ENCODE data around the gene BPI. TPM values are rescaled to one million over a fixed set of nuclear protein-coding genes. Genes with fewer than 3 reads are reported as not detected.
"Not testable (repeated sequence)": the region's sequence is repeated elsewhere in the genome, so short reads cannot be mapped to it uniquely, and the experiment has no call there.

BPI gene
- total RNA-seq, 2 experiments from 2014 or later, result not detected

DNA sequence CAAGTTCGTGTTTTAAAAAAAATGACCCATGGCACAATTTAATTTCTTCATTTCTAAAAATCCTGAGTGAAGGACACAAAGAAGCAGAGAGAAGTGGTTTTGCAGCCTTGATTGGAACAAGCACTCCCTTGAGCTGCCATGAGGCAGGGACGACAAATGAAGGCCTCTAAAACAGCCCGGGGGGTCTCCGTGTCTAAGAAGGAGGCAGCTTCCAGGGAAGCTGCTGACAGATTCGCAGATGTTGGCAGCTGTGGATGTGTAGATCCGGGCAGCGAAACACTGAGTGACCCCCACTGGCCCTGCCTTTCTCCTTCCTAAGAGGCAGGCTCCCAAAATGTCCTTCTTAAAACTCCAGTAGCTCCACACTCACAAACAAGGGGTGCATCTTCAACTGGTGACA is 32.8 kb downstream of the BPI start:
- Histone ChIP-seq H3K9me2 (ENCODE audit: insufficient read depth, low read length) (no peaks in the 10 kb centered on the region), H3K9me3 (ENCODE audit: low read length) (no peaks in the 10 kb centered on the region; the same call in 1 of the 2 replicates), H3K4me3 (ENCODE audit: low read depth, low read length, poor library complexity, severe bottlenecking) (no peak overlapping the region), H3K79me2 (ENCODE audit: insufficient read depth, low read depth, low read length) (no peaks in the 10 kb centered on the region), H3K27ac (ENCODE audit: low read depth, low read length, poor library complexity, severe bottlenecking) (no peak overlapping the region), H4K20me1 (ENCODE audit: insufficient read depth, low read length) (no peaks in the 10 kb centered on the region), H3K4me2 (ENCODE audit: low read length) (no peak overlapping the region), H3K4me1 (ENCODE audit: insufficient read depth, low read length, poor library complexity, severe bottlenecking) (no peaks in the 10 kb centered on the region), H2AFZ (ENCODE audit: low read length) (no peak overlapping the region), H3K36me3 (ENCODE audit: insufficient read depth, low read length) (no peaks in the 10 kb centered on the region)
- CTCF ChIA-PET (ENCODE audit: unreplicated experiment), result no interaction called here
- BruUV-seq (replicated peaks), result no TSS peak
- intact Hi-C loops (cut with micrococcal nuclease; ENCODE audit: unreplicated experiment), result no loop called here
- no peak for DNase-seq (ENCODE audit: low spot score)
- POLR2A ChIA-PET, result interaction anchor here (0.7 kb wide), 1 partner anchor 359 kb away, joined by 4 read pairs; no protein-coding TSS in a partner anchor
- TF ChIP-seq, protein P1, sequence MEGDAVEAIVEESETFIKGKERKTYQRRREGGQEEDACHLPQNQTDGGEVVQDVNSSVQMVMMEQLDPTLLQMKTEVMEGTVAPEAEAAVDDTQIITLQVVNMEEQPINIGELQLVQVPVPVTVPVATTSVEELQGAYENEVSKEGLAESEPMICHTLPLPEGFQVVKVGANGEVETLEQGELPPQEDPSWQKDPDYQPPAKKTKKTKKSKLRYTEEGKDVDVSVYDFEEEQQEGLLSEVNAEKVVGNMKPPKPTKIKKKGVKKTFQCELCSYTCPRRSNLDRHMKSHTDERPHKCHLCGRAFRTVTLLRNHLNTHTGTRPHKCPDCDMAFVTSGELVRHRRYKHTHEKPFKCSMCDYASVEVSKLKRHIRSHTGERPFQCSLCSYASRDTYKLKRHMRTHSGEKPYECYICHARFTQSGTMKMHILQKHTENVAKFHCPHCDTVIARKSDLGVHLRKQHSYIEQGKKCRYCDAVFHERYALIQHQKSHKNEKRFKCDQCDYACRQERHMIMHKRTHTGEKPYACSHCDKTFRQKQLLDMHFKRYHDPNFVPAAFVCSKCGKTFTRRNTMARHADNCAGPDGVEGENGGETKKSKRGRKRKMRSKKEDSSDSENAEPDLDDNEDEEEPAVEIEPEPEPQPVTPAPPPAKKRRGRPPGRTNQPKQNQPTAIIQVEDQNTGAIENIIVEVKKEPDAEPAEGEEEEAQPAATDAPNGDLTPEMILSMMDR (conservative IDR thresholded peaks at IDR 0.05; ENCODE audit: low read length), result no peak
- TF ChIP-seq EZH2phosphoT487 (IDR thresholded peaks at IDR 0.05; ENCODE audit: borderline replicate concordance, low read depth, low read length), result no peak

DNA sequence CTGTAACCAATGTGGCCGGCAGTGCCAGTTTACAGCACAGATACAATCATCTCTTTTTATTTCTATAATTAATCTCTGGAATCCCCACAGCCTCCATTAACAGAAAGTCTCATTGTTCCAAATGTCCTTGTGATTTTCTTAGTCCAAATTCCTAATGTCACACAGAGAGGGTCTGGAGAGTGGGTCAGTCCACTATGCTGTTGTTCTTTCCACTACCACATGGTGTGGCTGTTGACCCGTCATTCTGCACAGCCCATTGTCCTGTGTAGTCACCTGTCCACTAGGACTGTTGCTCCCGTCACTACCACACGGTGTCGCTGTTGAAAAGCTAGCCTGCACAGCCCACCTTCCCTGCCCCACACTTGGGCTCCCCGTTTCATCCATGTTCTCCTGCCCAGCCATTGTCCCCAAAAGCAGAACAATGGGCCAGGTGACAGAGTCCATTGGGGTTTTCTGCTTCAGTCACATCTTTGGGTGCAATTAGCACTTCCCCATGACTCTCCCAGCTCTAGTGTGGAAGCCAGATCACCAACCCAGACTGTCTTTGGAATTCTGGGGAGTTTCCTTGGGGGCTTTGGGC is 33.7 kb downstream of the BPI start:
- no TSS peak for BruUV-seq (replicated peaks)
- ChIA-PET CTCF (ENCODE audit: unreplicated experiment) (no interaction called here), POLR2A (interaction anchor here (0.7 kb wide), 1 partner anchor 358 kb away, joined by 4 read pairs; no protein-coding TSS in a partner anchor)
- H3K4me1 ChIP-seq (ENCODE audit: insufficient read depth, low read length, poor library complexity, severe bottlenecking), result no peaks in the 10 kb centered on the region
- no peak overlapping the region for H3K4me3 ChIP-seq (ENCODE audit: low read depth, low read length, poor library complexity, severe bottlenecking)
- H3K27ac ChIP-seq (ENCODE audit: low read depth, low read length, poor library complexity, severe bottlenecking), result no peak overlapping the region
- H3K9me2 ChIP-seq (ENCODE audit: insufficient read depth, low read length), result no peaks in the 10 kb centered on the region
- H3K79me2 ChIP-seq (ENCODE audit: insufficient read depth, low read depth, low read length), result no peaks in the 10 kb centered on the region
- H2AFZ ChIP-seq (ENCODE audit: low read length), result no peak overlapping the region
- H3K9me3 ChIP-seq (ENCODE audit: low read length), result no peaks in the 10 kb centered on the region; the same call in 1 of the 2 replicates
- H3K4me2 ChIP-seq (ENCODE audit: low read length), result no peak overlapping the region
- TF ChIP-seq, protein P1 (conservative IDR thresholded peaks at IDR 0.05; ENCODE audit: low read length), result peak; percentile 64
- no peak for TF ChIP-seq EZH2phosphoT487 (IDR thresholded peaks at IDR 0.05; ENCODE audit: borderline replicate concordance, low read depth, low read length)
- H4K20me1 ChIP-seq (ENCODE audit: insufficient read depth, low read length), result no peaks in the 10 kb centered on the region
- DNase-seq (ENCODE audit: low spot score), result peak; percentile 29
- intact Hi-C loops (cut with micrococcal nuclease; ENCODE audit: unreplicated experiment), result no loop called here
- H3K36me3 ChIP-seq (ENCODE audit: insufficient read depth, low read length), result no peaks in the 10 kb centered on the region

DNA sequence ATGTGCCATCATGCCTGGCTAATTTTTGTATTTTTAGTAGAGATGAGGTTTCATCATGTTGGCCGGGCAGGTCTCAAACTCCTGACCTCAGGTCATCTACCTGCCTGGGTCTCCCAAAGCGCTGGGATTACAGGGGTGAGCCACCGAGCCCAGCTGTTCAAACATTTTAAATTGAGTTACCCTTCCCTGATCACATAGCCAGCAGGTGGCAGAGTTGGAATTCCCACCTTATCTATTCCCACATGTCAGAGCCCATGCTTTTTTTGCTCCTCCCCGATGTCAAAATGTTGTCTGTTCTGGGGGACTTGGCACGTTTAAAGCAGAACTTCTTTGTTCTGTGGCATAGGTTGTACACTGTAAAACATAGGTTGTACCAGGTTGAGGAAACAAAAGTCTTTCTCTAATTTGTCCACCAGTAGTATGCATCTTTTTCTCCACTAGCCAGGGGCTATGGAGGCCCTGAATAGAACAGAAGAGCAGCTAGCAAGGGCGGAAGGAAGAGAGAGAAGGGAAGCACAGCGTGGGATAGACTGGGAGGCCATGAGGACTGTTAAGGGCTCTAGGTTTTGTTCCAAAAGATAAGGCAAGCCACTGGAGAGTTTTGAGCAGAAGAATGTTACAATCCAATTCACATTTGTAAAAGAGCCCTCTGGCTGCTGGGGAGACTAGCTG is 35.0 kb downstream of the BPI start:
- POLR2A ChIA-PET, result no interaction called here
- H3K27ac ChIP-seq (ENCODE audit: low read depth, low read length, poor library complexity, severe bottlenecking), result no peak overlapping the region
- no peak overlapping the region for H3K4me3 ChIP-seq (ENCODE audit: low read depth, low read length, poor library complexity, severe bottlenecking)
- H3K79me2 ChIP-seq (ENCODE audit: insufficient read depth, low read depth, low read length), result no peaks in the 10 kb centered on the region
- no peak overlapping the region for H2AFZ ChIP-seq (ENCODE audit: low read length)
- no peaks in the 10 kb centered on the region for H3K36me3 ChIP-seq (ENCODE audit: insufficient read depth, low read length)
- H3K4me1 ChIP-seq (ENCODE audit: insufficient read depth, low read length, poor library complexity, severe bottlenecking), result no peaks in the 10 kb centered on the region
- H4K20me1 ChIP-seq (ENCODE audit: insufficient read depth, low read length), result no peaks in the 10 kb centered on the region
- H3K9me3 ChIP-seq (ENCODE audit: low read length), result no peaks in the 10 kb centered on the region; the same call in 1 of the 2 replicates
- intact Hi-C loops (cut with micrococcal nuclease; ENCODE audit: unreplicated experiment), result no loop called here
- CTCF ChIA-PET (ENCODE audit: unreplicated experiment), result no interaction called here
- no peak for DNase-seq (ENCODE audit: low spot score)
- no peaks in the 10 kb centered on the region for H3K9me2 ChIP-seq (ENCODE audit: insufficient read depth, low read length)
- BruUV-seq (replicated peaks), result no TSS peak
- no peak overlapping the region for H3K4me2 ChIP-seq (ENCODE audit: low read length)
- TF ChIP-seq, protein P1 (conservative IDR thresholded peaks at IDR 0.05; ENCODE audit: low read length), result peak; percentile 44
- TF ChIP-seq EZH2phosphoT487 (IDR thresholded peaks at IDR 0.05; ENCODE audit: borderline replicate concordance, low read depth, low read length), result no peak

DNA sequence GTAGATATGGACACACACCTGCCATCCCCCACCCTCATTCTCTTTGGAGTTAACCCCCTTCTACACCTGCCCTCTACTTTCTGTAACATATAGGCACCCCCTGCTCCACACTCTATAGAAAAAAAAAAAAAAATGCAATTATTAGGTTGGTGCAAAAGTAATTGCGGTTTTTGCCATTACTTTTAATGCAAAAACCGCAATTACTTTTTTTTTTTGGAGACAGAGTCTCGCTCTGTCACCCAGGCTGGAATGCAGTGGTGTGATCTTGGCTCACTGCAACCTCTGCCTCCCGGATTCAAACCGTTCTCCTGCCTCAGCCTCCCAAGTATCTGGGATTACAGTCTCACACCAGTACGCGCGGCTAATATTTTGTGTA is 35.6 kb downstream of the BPI start:
- intact Hi-C loops (cut with micrococcal nuclease; ENCODE audit: unreplicated experiment); DNase-seq (ENCODE audit: low spot score); H3K27ac ChIP-seq (ENCODE audit: low read depth, low read length, poor library complexity, severe bottlenecking); H3K4me2 ChIP-seq (ENCODE audit: low read length); BruUV-seq (replicated peaks); H3K9me3 ChIP-seq (ENCODE audit: low read length); H3K9me2 ChIP-seq (ENCODE audit: insufficient read depth, low read length); CTCF ChIA-PET (ENCODE audit: unreplicated experiment); H3K79me2 ChIP-seq (ENCODE audit: insufficient read depth, low read depth, low read length); H3K36me3 ChIP-seq (ENCODE audit: insufficient read depth, low read length); H4K20me1 ChIP-seq (ENCODE audit: insufficient read depth, low read length); H3K4me3 ChIP-seq (ENCODE audit: low read depth, low read length, poor library complexity, severe bottlenecking); H2AFZ ChIP-seq (ENCODE audit: low read length); POLR2A ChIA-PET; H3K4me1 ChIP-seq (ENCODE audit: insufficient read depth, low read length, poor library complexity, severe bottlenecking): not testable (repeated sequence)

Measured in OCI-LY7 (cell line).